Activated CD8-positive, alpha-beta T cell treated with anti-CD3 and anti-CD28 coated beads for 36 hours (primary cell): ENCODE measurements around the gene ITGA1. TPM values are rescaled to one million over a fixed set of nuclear protein-coding genes. Genes with fewer than 3 reads are reported as not detected.

Source experiments
- ATAC-seq: fragments of 200-7000 bp; cut with Tn5 transposase; one replicate; pipeline ENCODE4 v1.10.0; 2021; ENCODE audit warnings: mild to moderate bottlenecking, moderate library complexity
- CTCF ChIA-PET: fragments of 350-600 bp; sonication (Branson Sonifier 250); formaldehyde crosslinking; loops from one replicate; lab custom pipeline; 2021; ENCODE audit warnings: antibody characterized with exemption; lab: Charles Lee
- POLR2A ChIA-PET: fragments of 350-600 bp; sonication (Branson Sonifier 250); formaldehyde crosslinking; loops from one replicate; lab custom pipeline; 2021; ENCODE audit warnings: antibody characterized with exemption; lab: Charles Lee
- DNase-seq: peaks from one replicate; pipeline ENCODE4 v3.0.0-alpha.2; 2020
- H3K27ac Mint-ChIP-seq: one replicate; pipeline ENCODE4 v1.8.0; 2021; ENCODE audit warnings: mild to moderate bottlenecking, mixed read lengths
- H3K27me3 Mint-ChIP-seq: one replicate; pipeline ENCODE4 v1.8.0; 2021; ENCODE audit warnings: mixed read lengths
- H3K36me3 Mint-ChIP-seq: one replicate; pipeline ENCODE4 v1.8.0; 2021; ENCODE audit warnings: low read depth, mixed read lengths
- H3K4me1 Mint-ChIP-seq: one replicate; pipeline ENCODE4 v1.8.0; 2021; ENCODE audit warnings: low read depth, mixed read lengths
- H3K4me3 Mint-ChIP-seq: one replicate; pipeline ENCODE4 v1.8.0; 2021; ENCODE audit warnings: mild to moderate bottlenecking, moderate library complexity, mixed read lengths
- H3K9me3 Mint-ChIP-seq: one replicate; pipeline ENCODE4 v1.8.0; 2021; ENCODE audit warnings: mixed read lengths
- CTCF ChIP-seq: fragments of 200-600 bp; IDR thresholded peaks from one replicate; pipeline ENCODE4 v1.8.0; 2022; ENCODE audit warnings: antibody characterized with exemption, mild to moderate bottlenecking
- intact Hi-C: fragments of 100-400 bp; cut with micrococcal nuclease; formaldehyde crosslinking; loops from one replicate; pipeline ENCODE4 v1.10.0; 2022
- total RNA-seq, 2 experiments: library from RNA; stranded (reverse); gene quantifications; one replicate each; pipeline ENCODE4 v1.2.3, GENCODE V29; 2021

The ITGA1 gene
- total RNA-seq, 2 experiments from 2014 or later, result 5.1 to 6.0 TPM

DNA sequence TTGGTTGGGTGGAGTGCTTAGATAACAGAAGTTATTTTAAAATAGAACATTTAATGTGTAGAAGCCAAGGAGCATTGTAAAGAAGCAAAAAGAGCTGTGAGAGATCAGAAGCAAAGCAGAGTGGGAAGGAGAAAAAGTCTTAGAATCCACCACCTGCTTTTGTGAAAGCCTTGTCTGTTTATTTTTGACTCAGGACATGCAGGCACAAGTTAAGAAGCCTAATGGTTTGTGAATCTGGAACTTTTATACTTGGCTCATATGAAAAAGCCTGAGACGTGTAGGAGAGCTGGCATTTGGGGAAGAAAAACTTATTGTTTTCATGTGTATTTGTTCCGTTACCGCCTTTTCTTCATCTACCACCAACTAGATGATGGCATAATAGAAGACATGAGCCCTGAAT, 163.0 kb downstream of the ITGA1 start:
- H3K27me3 Mint-ChIP-seq, result no peaks in the 10 kb centered on the region
- H3K36me3 Mint-ChIP-seq, result no peaks in the 10 kb centered on the region
- POLR2A ChIA-PET, result no interaction called here
- no peaks in the 10 kb centered on the region for H3K9me3 Mint-ChIP-seq
- CTCF ChIA-PET, result interaction anchor here (1.3 to 5.6 kb wide), 7 partner anchors 12 to 165 kb away, joined by 3 to 144 read pairs (median 27); no protein-coding TSS in a partner anchor
- DNase-seq, result no peak
- no peak overlapping the region for H3K27ac Mint-ChIP-seq
- peaks cover 19% of the 10 kb centered on the region for H3K4me1 Mint-ChIP-seq
- ATAC-seq, result no peak
- TF ChIP-seq CTCF, result no peak
- H3K4me3 Mint-ChIP-seq, result no peak overlapping the region
- intact Hi-C loops, result no loop called here

DNA sequence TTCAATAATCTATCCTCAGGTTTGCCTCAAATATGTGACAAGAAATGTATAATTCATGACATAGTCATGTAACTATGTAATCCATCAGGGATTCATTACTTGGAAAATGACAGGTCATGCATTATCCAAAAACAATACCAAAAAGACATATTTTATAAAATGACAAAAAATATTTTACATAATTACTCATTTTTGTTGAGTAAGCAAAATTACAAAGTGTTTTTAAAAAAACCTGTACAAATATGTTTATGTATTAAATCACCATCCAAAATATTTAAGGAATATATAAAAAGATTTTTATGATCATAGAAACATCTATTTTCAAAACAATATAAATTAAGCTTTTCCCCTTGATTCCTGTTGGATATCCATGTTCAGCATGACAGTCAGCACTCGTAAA, 164.8 kb downstream of the ITGA1 start:
- H3K27me3 Mint-ChIP-seq, result no peaks in the 10 kb centered on the region
- TF ChIP-seq CTCF, result no peak
- intact Hi-C loops, result no loop called here
- ATAC-seq (no peak), DNase-seq (no peak)
- ChIA-PET CTCF (interaction anchor here (1.0 to 5.6 kb wide), 2 partner anchors 143 to 146 kb away, joined by 3 to 144 read pairs; no protein-coding TSS in a partner anchor), POLR2A (no interaction called here)
- H3K4me1 Mint-ChIP-seq, result peaks cover 15% of the 10 kb centered on the region
- no peak overlapping the region for H3K4me3 Mint-ChIP-seq
- H3K9me3 Mint-ChIP-seq, result no peaks in the 10 kb centered on the region
- no peak overlapping the region for H3K27ac Mint-ChIP-seq
- H3K36me3 Mint-ChIP-seq, result no peaks in the 10 kb centered on the region

DNA sequence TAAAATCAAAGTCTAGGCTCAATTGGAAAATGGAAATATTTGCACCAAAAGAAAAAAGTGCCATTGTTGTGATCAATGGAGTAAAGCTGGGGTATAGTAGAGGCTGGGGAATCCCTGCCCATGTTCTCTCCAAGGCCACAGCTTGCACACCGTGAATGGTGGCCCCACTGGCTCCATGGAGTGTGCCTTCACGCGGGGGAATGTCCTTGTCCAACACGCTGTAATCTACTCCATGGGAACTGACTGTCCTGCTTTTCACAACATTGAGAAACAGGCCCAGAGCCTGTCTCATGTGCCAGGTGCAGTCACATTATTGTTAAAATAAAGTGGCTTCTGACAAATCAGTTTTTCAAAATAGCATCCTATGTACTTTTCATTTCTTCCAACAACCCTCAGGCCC, 168.3 kb downstream of the ITGA1 start:
- H3K4me3 Mint-ChIP-seq, result no peak overlapping the region
- no peak for ATAC-seq
- DNase-seq, result no peak
- TF ChIP-seq CTCF, result no peak
- peaks cover 3% of the 10 kb centered on the region for H3K9me3 Mint-ChIP-seq
- no peaks in the 10 kb centered on the region for H3K27me3 Mint-ChIP-seq
- CTCF ChIA-PET, result interaction anchor here (1.0 to 1.2 kb wide), 2 partner anchors 8 to 80 kb away, joined by 3 to 5 read pairs; no protein-coding TSS in a partner anchor
- POLR2A ChIA-PET, result no interaction called here
- H3K27ac Mint-ChIP-seq, result no peak overlapping the region
- no peaks in the 10 kb centered on the region for H3K36me3 Mint-ChIP-seq
- H3K4me1 Mint-ChIP-seq, result no peaks in the 10 kb centered on the region
- intact Hi-C loops, result no loop called here

GRCh38 chr5:52956915-52957747, 169.4 kb downstream of the ITGA1 start:
- Mint-ChIP-seq H3K27me3 (no peaks in the 10 kb centered on the region), H3K4me3 (no peak overlapping the region), H3K27ac (no peak overlapping the region), H3K4me1 (no peaks in the 10 kb centered on the region), H3K9me3 (peaks cover 3% of the 10 kb centered on the region), H3K36me3 (no peaks in the 10 kb centered on the region)
- ATAC-seq (no peak), DNase-seq (no peak)
- ChIA-PET CTCF (interaction anchor here (1.0 kb wide), 1 partner anchor 9 kb away, joined by 5 read pairs; no protein-coding TSS in a partner anchor), POLR2A (no interaction called here)
- intact Hi-C loops, result no loop called here
- no peak for TF ChIP-seq CTCF

- Mint-ChIP-seq H3K27ac (no peak overlapping the region), H3K9me3 (peaks cover 3% of the 10 kb centered on the region), H3K36me3 (no peaks in the 10 kb centered on the region), H3K4me3 (no peak overlapping the region), H3K27me3 (no peaks in the 10 kb centered on the region), H3K4me1 (no peaks in the 10 kb centered on the region)
- ChIA-PET POLR2A (no interaction called here), CTCF (interaction anchor here (1.0 to 5.3 kb wide), 3 partner anchors 12 to 128 kb away, joined by 3 to 27 read pairs (median 3); no protein-coding TSS in a partner anchor)
- TF ChIP-seq CTCF, result no peak
- ATAC-seq, result no peak
- intact Hi-C loops, result no loop called here
- no peak for DNase-seq
Measured at GRCh38 chr5:52961274-52961681, 173.6 kb downstream of the ITGA1 start.
